Ovary (tissue), 9 donors: ENCODE measurements around the gene CACNA2D4. TPM values are rescaled to one million over a fixed set of nuclear protein-coding genes. Genes with fewer than 3 reads are reported as not detected.

ENCODE experiments used
- DNase-seq, 5 donors: peaks; one replicate each; pipeline ENCODE4 v3.0.0-alpha.2; 2019 to 2020
- H3K27ac ChIP-seq, 2 donors: fragments of 200-600 bp; one replicate each; pipeline versions ENCODE4 v1.5.1 to v1.8.0; 2019 to 2022
- H3K27me3 ChIP-seq: fragments of 200-600 bp; one replicate; pipeline ENCODE4 v1.8.0; 2022
- H3K36me3 ChIP-seq: fragments of 200-600 bp; sonication (generic); one replicate; pipeline ENCODE4 v1.5.1; 2019
- H3K4me1 ChIP-seq: one replicate; pipeline ENCODE4 v1.8.1; 2013; ENCODE audit warnings: mild to moderate bottlenecking, moderate library complexity; ENCODE audit not compliant: insufficient read depth
- H3K4me3 ChIP-seq: fragments of 200-600 bp; sonication (generic); one replicate; pipeline ENCODE4 v1.5.1; 2017
- H3K9me3 ChIP-seq, 2 donors: fragments of 200-600 bp in 1 of 2; sonication (generic) in 1 of 2; one replicate each; pipeline versions ENCODE4 v1.5.1 to v1.8.1; 2013 to 2019; ENCODE audit warnings: mild to moderate bottlenecking in 1 of 2, moderate library complexity in 1 of 2
- EP300 ChIP-seq: sonication (generic); formaldehyde crosslinking; IDR thresholded peaks from one replicate; pipeline ENCODE4 v1.6.1; 2017; ENCODE audit warnings: antibody characterized with exemption
- POLR2A ChIP-seq: fragments of 450-650 bp; IDR thresholded peaks from one replicate; pipeline ENCODE4 v1.6.1; 2017; ENCODE audit warnings: antibody characterized with exemption, mild to moderate bottlenecking, moderate library complexity
- WGBS, 3 donors: extraction: QIAGEN DNeasy Blood & Tissue Kit in 1 of 3; methylation state at CpG; one replicate each; pipeline versions ENCODE4 v1.1.5 to v1.1.7; 2013 to 2017; 5-methylcytosine and 5-hydroxymethylcytosine counted together
- intact Hi-C, 4 donors: fragments of 100-400 bp; cut with DNase I; formaldehyde crosslinking; loops; one replicate each; pipeline versions ENCODE4 v1.11.0 to v1.15.1; 2022 to 2023
- polyA plus RNA-seq, 2 donors: library from polyadenylated mRNA; stranded (reverse); fragments of 200-250 nt in 1 of 2; fragments of 350-450 nt in 1 of 2; fragmentation: Illumina TruSeq in 1 of 2; extraction: RNeasy Lipid Tissue Mini Kit (QIAGEN cat#74804) in 1 of 2; gene quantifications; one replicate each; pipeline ENCODE4 v1.2.3, GENCODE V29; 2013 to 2014
- total RNA-seq, 7 donors: library from RNA; depleted of rRNA in 2 of 7; stranded (reverse); fragments of >200 nt in 2 of 7; fragmentation: NEBNext Ultra II Directional in 3 of 7; extraction: Animal tissue kit (Norgen Biotek cat#: 25700) in 3 of 7; gene quantifications; one replicate each; pipeline versions ENCODE4 v1.1.0 to v1.2.4, GENCODE V29; 2016 to 2023
- TF ChIP-seq, protein P1 (sequence below), 3 donors: fragments of 450-650 bp in 2 of 3; fragments of 200-600 bp in 1 of 3; IDR thresholded peaks; one replicate each; pipeline versions ENCODE4 v1.5.1 to v1.8.0; 2016 to 2022; ENCODE audit warnings: antibody characterized with exemption in 3 of 3, mild to moderate bottlenecking in 1 of 3
- donor health status: DM: no; HTN: no; CAD: no; lungs with moderate emphysema.
- donor health status: DM: no; HTN: no; CAD: no.
- donor health status: Bipolar disorder and iron deficiency.
- donor health status: DM: yes; HTN: yes; CAD: no.
- donor health status: DM: no; HTN: no; CAD: no.
- donor health status: DM: yes; HTN: yes; CAD: no.

The CACNA2D4 gene
- total and polyA plus RNA-seq, 9 donors: 2.1 to 6.8 (median 3.2) TPM

DNA sequence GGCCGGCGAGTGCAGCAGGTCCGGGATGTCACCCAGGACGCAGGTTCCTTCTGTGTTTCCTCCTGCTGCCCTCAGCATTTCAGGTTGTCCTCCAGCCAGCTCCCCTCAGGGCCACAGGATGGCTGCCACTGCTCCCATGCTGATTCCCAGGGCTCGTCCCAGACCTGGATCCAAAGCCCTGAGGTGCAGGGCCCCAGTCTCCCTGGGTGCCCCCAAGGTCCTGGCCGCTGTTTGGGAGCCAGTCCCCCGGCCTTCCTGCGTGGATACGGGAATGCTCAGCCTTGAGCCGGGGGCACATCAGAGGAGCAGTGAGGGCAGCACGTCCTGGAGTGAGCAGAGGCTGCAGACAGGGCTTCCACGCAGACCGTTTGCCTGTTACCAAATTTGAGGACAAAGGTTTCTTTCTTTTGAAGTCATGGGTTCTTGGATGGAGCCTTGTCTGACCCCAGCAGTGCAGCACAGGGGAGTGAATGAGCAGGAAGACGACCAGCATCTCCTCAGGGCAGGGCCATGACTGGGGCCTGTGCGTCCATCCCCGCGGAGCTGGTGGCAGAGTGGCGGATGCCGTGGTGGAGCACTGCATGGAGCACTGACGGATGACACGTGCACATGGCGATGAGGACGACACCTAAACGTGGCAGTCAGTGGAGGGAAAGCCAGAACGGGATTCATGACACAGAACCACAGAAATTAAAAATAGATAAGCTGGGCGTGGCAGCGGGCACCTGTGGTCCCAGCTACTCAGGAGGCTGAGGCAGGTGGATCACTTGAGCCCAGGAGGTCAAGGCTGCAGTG lies 12.5 kb upstream of the CACNA2D4 start:
- peak in 1 of 5 donors; percentile 8 for DNase-seq
- peaks cover under 1% of the 10 kb centered on the region for H3K4me1 ChIP-seq
- H3K9me3 ChIP-seq: no peaks in the 10 kb centered on the region
- no peaks in the 10 kb centered on the region for H3K27me3 ChIP-seq
- H3K4me3 ChIP-seq: no peak overlapping the region
- TF ChIP-seq, protein P1, sequence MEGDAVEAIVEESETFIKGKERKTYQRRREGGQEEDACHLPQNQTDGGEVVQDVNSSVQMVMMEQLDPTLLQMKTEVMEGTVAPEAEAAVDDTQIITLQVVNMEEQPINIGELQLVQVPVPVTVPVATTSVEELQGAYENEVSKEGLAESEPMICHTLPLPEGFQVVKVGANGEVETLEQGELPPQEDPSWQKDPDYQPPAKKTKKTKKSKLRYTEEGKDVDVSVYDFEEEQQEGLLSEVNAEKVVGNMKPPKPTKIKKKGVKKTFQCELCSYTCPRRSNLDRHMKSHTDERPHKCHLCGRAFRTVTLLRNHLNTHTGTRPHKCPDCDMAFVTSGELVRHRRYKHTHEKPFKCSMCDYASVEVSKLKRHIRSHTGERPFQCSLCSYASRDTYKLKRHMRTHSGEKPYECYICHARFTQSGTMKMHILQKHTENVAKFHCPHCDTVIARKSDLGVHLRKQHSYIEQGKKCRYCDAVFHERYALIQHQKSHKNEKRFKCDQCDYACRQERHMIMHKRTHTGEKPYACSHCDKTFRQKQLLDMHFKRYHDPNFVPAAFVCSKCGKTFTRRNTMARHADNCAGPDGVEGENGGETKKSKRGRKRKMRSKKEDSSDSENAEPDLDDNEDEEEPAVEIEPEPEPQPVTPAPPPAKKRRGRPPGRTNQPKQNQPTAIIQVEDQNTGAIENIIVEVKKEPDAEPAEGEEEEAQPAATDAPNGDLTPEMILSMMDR (IDR thresholded peaks at IDR 0.05): no peak
- no peak for TF ChIP-seq POLR2A
- no peak for TF ChIP-seq EP300
- no peaks in the 10 kb centered on the region for H3K36me3 ChIP-seq
- intact Hi-C loops: loop anchor here in 3 of 4 donors (5.0 to 10.0 kb wide), 4 partner anchors 124 to 296 kb away; no protein-coding TSS in a partner anchor
- H3K27ac ChIP-seq: no peak overlapping the region
- 89 to 92% (median 91%) methylated on average over 26 to 27 of the region's 27 CpGs for WGBS, 3 donors

DNA sequence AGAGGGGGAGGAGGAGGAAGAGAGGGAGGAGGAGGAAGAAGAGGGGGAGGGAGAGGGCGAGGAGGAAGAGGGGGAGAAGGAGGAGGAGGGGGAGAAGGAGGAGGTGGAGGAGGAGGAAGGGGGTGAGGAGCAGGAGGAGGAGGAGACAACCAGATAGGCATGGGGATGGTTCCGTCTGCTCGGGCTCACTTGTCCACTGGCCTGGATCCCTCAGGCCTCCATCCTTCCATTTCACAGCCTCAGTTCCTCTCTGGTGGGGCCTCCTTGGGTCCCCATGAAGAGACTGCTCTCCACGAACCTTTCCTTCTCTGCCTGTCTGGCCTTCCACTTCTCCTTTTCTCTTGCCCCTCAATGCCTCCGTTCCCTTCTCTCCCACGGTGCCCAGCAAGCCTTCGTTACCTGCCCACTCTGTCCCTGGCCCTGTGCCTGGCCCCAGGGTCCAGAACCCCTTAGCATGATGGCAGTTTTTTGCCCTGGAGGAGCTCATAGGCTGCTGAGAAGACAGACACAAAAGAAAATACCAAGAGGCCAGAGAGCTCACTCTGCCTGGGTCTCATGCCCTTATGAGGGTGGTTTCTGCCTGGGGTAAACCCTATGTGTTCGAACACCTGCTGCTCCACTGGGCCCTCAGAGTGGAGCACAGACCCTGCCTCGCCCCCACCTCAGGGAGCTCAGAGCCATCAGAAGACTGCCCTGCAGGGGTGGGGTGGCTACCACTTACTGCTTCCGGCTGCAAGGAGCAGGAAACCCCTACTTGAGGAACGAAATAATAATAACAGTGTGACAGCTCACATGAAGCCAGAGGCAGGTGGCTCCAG lies 11.7 kb upstream of the CACNA2D4 start:
- Histone ChIP-seq H3K9me3 (no peaks in the 10 kb centered on the region), H3K4me3 (no peak overlapping the region), H3K27me3 (no peaks in the 10 kb centered on the region), H3K36me3 (no peaks in the 10 kb centered on the region), H3K4me1 (no peaks in the 10 kb centered on the region), H3K27ac (no peak overlapping the region)
- 81 to 83% (median 83%) methylated on average over 11 of the region's 11 CpGs for WGBS, 3 donors
- peak in 1 of 5 donors; percentile 8 for DNase-seq
- no peak for TF ChIP-seq EP300
- TF ChIP-seq POLR2A: no peak
- TF ChIP-seq, protein P1 (IDR thresholded peaks at IDR 0.05): no peak
- intact Hi-C loops: loop anchor here (5.0 to 10.0 kb wide), 5 partner anchors 105 to 295 kb away; partner anchors contain the start of gene LRTM2 (in 1 of the 4)

DNA sequence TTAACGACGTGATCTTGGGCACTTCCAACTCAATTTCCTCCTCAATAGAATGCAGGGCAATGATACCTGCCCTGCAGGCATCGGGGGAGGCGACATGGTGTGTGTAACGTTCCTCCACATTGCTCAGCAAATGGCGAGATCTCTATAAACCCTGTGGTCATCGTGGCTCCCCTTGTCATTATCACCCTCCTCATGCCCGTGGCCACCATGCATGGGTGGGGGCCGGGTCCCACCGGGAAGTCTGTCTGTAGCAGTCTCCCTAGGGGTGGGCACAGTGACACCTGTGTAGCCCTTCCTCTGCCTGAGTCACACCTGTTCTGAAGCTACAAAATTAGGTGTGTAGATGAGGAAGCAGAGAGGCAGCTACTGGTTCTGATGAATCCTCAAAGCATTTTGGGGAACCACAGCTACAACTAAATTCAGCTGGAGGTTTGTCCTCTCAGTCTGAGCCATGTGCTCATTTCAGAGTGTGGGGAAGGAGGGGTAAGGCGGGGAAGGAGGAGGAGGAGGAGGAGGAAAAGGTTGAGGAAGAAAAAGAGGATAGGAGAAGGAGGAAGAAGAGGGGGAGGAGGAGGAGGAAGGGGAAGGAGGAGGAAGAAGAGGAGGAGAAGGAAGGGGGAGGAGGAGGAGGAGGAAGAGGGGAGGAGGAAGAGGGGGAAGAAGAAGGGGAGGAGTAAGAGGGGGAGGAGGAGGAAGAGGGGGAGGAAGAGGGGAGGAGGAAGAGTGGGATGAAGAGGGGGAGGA lies 11.0 kb upstream of the CACNA2D4 start:
- Histone ChIP-seq H3K27me3 (no peaks in the 10 kb centered on the region), H3K4me3 (no peak overlapping the region), H3K4me1 (no peaks in the 10 kb centered on the region), H3K9me3 (no peaks in the 10 kb centered on the region), H3K27ac (no peak overlapping the region), H3K36me3 (no peaks in the 10 kb centered on the region)
- no peak for TF ChIP-seq EP300
- 82 to 89% (median 89%) methylated on average over 11 of the region's 11 CpGs for WGBS, 3 donors
- intact Hi-C loops: loop anchor here in 1 of 4 donors (10.0 kb wide), 1 partner anchor 105 kb away; the partner anchor contains the start of gene LRTM2
- no peak for DNase-seq

DNA sequence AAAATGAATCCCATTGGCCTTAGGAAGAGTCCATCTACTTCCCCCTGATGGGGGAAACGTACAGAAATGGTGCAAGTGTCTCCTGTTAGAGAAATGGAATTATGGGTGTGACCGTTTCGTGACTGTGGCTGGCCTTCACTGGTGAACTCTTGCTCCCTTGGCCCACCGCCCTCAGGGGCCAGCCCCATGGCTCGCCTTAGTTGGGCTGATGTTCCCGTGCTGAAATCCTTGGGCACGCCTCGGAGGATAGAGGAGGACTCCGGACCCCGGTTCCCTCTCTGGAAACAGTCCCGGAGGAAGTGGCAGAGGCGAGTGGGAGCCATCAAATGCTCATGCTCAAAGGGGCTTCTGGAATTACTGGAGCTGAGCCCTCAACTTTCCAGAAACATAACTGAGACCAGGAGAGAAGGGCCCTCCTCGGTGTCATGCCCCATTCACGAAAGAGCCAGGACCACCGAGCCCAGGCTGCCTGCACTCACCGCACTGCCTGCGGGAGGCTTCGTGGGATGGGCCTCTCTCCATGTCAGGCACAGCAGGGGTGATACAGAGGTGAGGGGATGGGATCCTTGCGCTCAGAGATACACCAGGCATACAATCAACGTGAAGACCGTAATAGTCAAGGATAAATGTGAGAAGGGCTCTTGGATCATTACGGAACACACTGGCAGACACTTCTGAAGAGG lies 10.1 kb upstream of the CACNA2D4 start:
- intact Hi-C loops: loop anchor here in 1 of 4 donors (10.0 kb wide), 1 partner anchor 104 kb away; the partner anchor contains the start of gene LRTM2
- no peaks in the 10 kb centered on the region for H3K27me3 ChIP-seq
- H3K9me3 ChIP-seq: no peaks in the 10 kb centered on the region
- 86 to 92% (median 87%) methylated on average over 22 of the region's 22 CpGs for WGBS, 3 donors
- no peaks in the 10 kb centered on the region for H3K4me1 ChIP-seq
- no peak overlapping the region for H3K4me3 ChIP-seq
- DNase-seq: peak in 1 of 5 donors; percentile 9
- no peaks in the 10 kb centered on the region for H3K36me3 ChIP-seq
- TF ChIP-seq POLR2A: no peak
- TF ChIP-seq, protein P1 (IDR thresholded peaks at IDR 0.05): no peak
- TF ChIP-seq EP300: no peak
- no peak overlapping the region for H3K27ac ChIP-seq
